ENCODE measurements around the gene SFSWAP.
"Not testable (repeated sequence)": the region's sequence is repeated elsewhere in the genome, so short reads cannot be mapped to it uniquely, and the experiment has no call there.

SFSWAP gene

GRCh38 chr12:131737150-131737827 is 26.4 kb downstream of the SFSWAP start:
- DNase-seq (ENCODE audit: extremely low read depth, low read depth) = no peak
- no peak for TF ChIP-seq CTCF (IDR thresholded peaks at IDR 0.05; ENCODE audit: low read depth, low read length)

GRCh38 chr12:131738196-131738595 is 27.3 kb downstream of the SFSWAP start:
- DNase-seq (ENCODE audit: extremely low read depth, low read depth) = no peak
- TF ChIP-seq CTCF (IDR thresholded peaks at IDR 0.05; ENCODE audit: low read depth, low read length) = no peak

GRCh38 chr12:131740626-131741025 is 29.7 kb downstream of the SFSWAP start:
- DNase-seq (ENCODE audit: extremely low read depth, low read depth) = no peak
- TF ChIP-seq CTCF (IDR thresholded peaks at IDR 0.05; ENCODE audit: low read depth, low read length) = no peak

GRCh38 chr12:131742761-131743160 is 31.9 kb downstream of the SFSWAP start:
- not testable (repeated sequence) for DNase-seq (ENCODE audit: extremely low read depth, low read depth)

- DNase-seq (ENCODE audit: extremely low read depth, low read depth) = not testable (repeated sequence)
These were observed 32.5 kb downstream of the SFSWAP start for GRCh38 chr12:131743410-131743809.

GRCh38 chr12:131743880-131744279 is 33.0 kb downstream of the SFSWAP start:
- not testable (repeated sequence) for DNase-seq (ENCODE audit: extremely low read depth, low read depth)

- not testable (repeated sequence) for DNase-seq (ENCODE audit: extremely low read depth, low read depth)
These were observed 33.8 kb downstream of the SFSWAP start for GRCh38 chr12:131744675-131745074.

GRCh38 chr12:131745706-131746105 is 34.8 kb downstream of the SFSWAP start:
- DNase-seq (ENCODE audit: extremely low read depth, low read depth) = no peak
- no peak for TF ChIP-seq CTCF (IDR thresholded peaks at IDR 0.05; ENCODE audit: low read depth, low read length)

GRCh38 chr12:131747276-131748177 is 36.6 kb downstream of the SFSWAP start:
- no peak for TF ChIP-seq CTCF (IDR thresholded peaks at IDR 0.05; ENCODE audit: low read depth, low read length)
- DNase-seq (ENCODE audit: extremely low read depth, low read depth) = no peak

Data from AG09319 (cell line).